ENCODE data around the gene KCNJ11. TPM values are rescaled to one million over a fixed set of nuclear protein-coding genes. Genes with fewer than 3 reads are reported as not detected.

Gene KCNJ11
- total and polyA plus RNA-seq, 2 of the 13 experiments (the other 11 are each of a cell fraction or from before 2014, with no cell fraction given) = 0.38 to 1.6 TPM

DNA sequence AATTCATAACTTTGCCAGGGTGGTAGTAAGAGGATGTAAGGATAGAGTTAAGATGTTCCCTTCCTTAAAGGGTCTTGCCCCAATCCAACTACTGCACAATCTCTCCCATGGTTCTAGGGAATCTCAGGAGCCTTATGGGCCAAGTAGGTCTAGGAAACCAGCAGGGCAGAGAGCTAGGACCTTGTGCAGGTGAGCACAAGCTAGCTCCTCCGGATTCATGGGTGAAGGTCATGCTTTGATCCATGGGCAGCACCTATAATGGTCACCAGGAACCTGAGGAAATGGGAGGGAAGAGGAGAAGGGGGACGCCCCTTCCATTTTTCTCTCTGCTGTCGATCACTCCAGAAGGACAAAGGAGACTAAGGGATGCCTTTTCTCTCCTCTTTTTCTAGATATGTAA lies 16.8 kb downstream of the KCNJ11 start:
- no peak for ATAC-seq
- CTCF ChIA-PET (ENCODE audit: low intra/inter-chr PET ratio, low total read pairs) = no interaction called here
- no peaks in the 10 kb centered on the region for H3K79me2 ChIP-seq (ENCODE audit: insufficient read depth, low read length)
- no peak for FAIRE-seq
- H3K9ac ChIP-seq (ENCODE audit: insufficient read depth, low read depth, low read length) = no peak overlapping the region
- in situ Hi-C loops (cut with HindIII; ENCODE audit: extremely low pct_ligation_motif_present, low pct_unique_long_range_greater_than_20kb) = no loop called here
- no peaks in the 10 kb centered on the region for H3K4me1 ChIP-seq (ENCODE audit: insufficient read depth, low read length)
- intact Hi-C loops (cut with micrococcal nuclease; ENCODE audit: unreplicated experiment) = no loop called here
- H3K36me3 ChIP-seq (replicated peaks in 1 of 2; ENCODE audit: control insufficient read depth in 1 of 2, insufficient read depth in 2 of 2, low read length in 2 of 2) = peaks cover 58 to 94% of the 10 kb centered on the region in 2 experiments
- no TSS peak for BruUV-seq (replicated peaks)
- WGBS (ENCODE audit: low lambda C conversion rate) = 100% methylated on average over 3 of the region's 3 CpGs
- no peak overlapping the region for H3K27ac ChIP-seq (ENCODE audit: extremely low read length, insufficient read depth, low read length)
- H2AFZ ChIP-seq (ENCODE audit: low read length) = no peak overlapping the region
- POLR2A ChIA-PET = no interaction called here
- H4K20me1 ChIP-seq (ENCODE audit: insufficient read depth, low read length) = no peaks in the 10 kb centered on the region
- H3K4me2 ChIP-seq (ENCODE audit: low read depth, low read length) = no peak overlapping the region
- DNase-seq (ENCODE audit: low spot score) = no peak
- peaks cover 54% of the 10 kb centered on the region for H3K9me3 ChIP-seq (ENCODE audit: low read length)
- H3K27me3 ChIP-seq (ENCODE audit: control insufficient read depth in 1 of 2, insufficient read depth in 2 of 2, low read length in 2 of 2) = no peaks in the 10 kb centered on the region
- no peak overlapping the region for H3K4me3 ChIP-seq (replicated peaks in 1 of 3; ENCODE audit: insufficient read depth in 1 of 3, low read depth in 2 of 3, low read length in 3 of 3)
- TF ChIP-seq GMEB1 (CRISPR knock-in tag; IDR thresholded peaks at IDR 0.05; ENCODE audit: borderline replicate concordance) (no peak), ZBTB42 (CRISPR knock-in tag; IDR thresholded peaks at IDR 0.05) (no peak), ZMYM2 (CRISPR knock-in tag; IDR thresholded peaks at IDR 0.05) (peak; percentile 33; the same call in 1 of the 2 replicates), CBX1 (IDR thresholded peaks at IDR 0.05; ENCODE audit: low read depth) (peak; percentile 56), TOPORS (CRISPR knock-in tag; IDR thresholded peaks at IDR 0.05) (peak; percentile 41; the same call in 1 of the 2 replicates), ZNF616 (CRISPR knock-in tag; IDR thresholded peaks at IDR 0.05; ENCODE audit: low read depth) (peak; percentile 100), MAZ (IDR thresholded peaks at IDR 0.05; ENCODE audit: borderline replicate concordance, low read depth, low read length) (no peak), MAZ (CRISPR knock-in tag; IDR thresholded peaks at IDR 0.05; ENCODE audit: low read depth) (no peak), ZNF670 (CRISPR knock-in tag; IDR thresholded peaks at IDR 0.05; ENCODE audit: borderline replicate concordance) (no peak), ZBTB44 (CRISPR knock-in tag; IDR thresholded peaks at IDR 0.05) (no peak), AKAP8 (CRISPR knock-in tag; IDR thresholded peaks at IDR 0.05) (no peak), CEBPZ (IDR thresholded peaks at IDR 0.05; ENCODE audit: low read length) (peak; percentile 18; the same call in 1 of the 2 replicates), CBX5 (CRISPR knock-in tag; IDR thresholded peaks at IDR 0.05; ENCODE audit: borderline replicate concordance) (peak; percentile 85; the same call in 1 of the 2 replicates)
- TF ChIP-seq, protein P1, sequence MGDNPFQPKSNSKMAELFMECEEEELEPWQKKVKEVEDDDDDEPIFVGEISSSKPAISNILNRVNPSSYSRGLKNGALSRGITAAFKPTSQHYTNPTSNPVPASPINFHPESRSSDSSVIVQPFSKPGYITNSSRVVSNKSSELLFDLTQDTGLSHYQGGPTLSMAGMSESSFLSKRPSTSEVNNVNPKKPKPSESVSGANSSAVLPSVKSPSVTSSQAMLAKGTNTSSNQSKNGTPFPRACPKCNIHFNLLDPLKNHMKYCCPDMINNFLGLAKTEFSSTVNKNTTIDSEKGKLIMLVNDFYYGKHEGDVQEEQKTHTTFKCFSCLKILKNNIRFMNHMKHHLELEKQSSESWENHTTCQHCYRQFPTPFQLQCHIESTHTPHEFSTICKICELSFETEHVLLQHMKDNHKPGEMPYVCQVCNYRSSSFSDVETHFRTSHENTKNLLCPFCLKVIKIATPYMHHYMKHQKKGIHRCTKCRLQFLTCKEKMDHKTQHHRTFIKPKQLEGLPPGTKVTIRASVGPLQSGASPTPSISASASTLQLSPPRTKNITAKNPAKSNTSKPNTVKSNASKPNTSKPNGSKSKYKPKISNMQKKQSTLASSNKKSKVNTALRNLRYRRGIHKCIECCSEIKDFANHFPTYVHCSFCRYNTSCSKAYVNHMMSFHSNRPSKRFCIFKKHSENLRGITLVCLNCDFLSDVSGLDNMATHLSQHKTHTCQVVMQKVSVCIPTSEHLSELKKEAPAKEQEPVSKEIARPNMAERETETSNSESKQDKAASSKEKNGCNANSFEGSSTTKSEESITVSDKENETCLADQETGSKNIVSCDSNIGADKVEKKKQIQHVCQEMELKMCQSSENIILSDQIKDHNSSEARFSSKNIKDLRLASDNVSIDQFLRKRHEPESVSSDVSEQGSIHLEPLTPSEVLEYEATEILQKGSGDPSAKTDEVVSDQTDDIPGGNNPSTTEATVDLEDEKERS (CRISPR knock-in tag; IDR thresholded peaks at IDR 0.05) = peak; percentile 96
